A549 treated with AZD9567 at 1 μM for 4 hours (cell line): Measurements from ENCODE around the gene EML4. TPM values are rescaled to one million over a fixed set of nuclear protein-coding genes. Genes with fewer than 3 reads are reported as not detected.

Experiments
- total RNA-seq: library from RNA; stranded (reverse); fragments of 200-300 nt; extraction: Qiagen RNA extraction; gene quantifications from 5 replicates; pipeline ENCODE4 v1.2.3, GENCODE V29; 2022; ENCODE audit not compliant: insufficient read depth

Gene EML4
- total RNA-seq, result 24.8 to 29.8 TPM (median 27.5 TPM) in 5 replicates

GRCh38 chr2:42169100-42169873 is at the start of gene EML4:
EML4 (plus strand) TSS chr2:42169353; CDS start chr2:42169612, 259 bp downstream.

GRCh38 chr2:42360890-42361727 is 192.0 kb downstream of the EML4 start, which contains the start of gene COX7A2L:
COX7A2L (minus strand) TSS chr2:42361217; CDS start chr2:42361161, 56 bp downstream.

Other genes with a start within 250 kb of the EML4 start
- gene PKDCC, start 121.3 kb upstream of the EML4 start, total RNA-seq, result 19.3 to 33.3 TPM (median 20.2 TPM) in 5 replicates
- 152 to 185 TPM (median 157 TPM) in 5 replicates for gene COX7A2L, start 191.9 kb downstream of the EML4 start, total RNA-seq